Dendritic cell treated with granulocyte-macrophage colony-stimulating factor and Interleukin-4, amounts not matched to agents 40 ng/mL and 50 ng/mL, for 4 days (primary cell): ENCODE results near the gene SIPA1.

ENCODE experiments used
- H3K27ac Mint-ChIP-seq: one replicate; pipeline ENCODE4 v1.8.0; 2022; ENCODE audit warnings: mild to moderate bottlenecking, mixed read lengths
- H3K27me3 Mint-ChIP-seq: one replicate; pipeline ENCODE4 v1.8.0; 2022; ENCODE audit warnings: mild to moderate bottlenecking, mixed read lengths
- H3K36me3 Mint-ChIP-seq: one replicate; pipeline ENCODE4 v1.8.0; 2022; ENCODE audit warnings: low read depth, mixed read lengths
- H3K4me1 Mint-ChIP-seq: one replicate; pipeline ENCODE4 v1.8.0; 2022; ENCODE audit warnings: low read depth, mixed read lengths
- H3K4me3 Mint-ChIP-seq: one replicate; pipeline ENCODE4 v1.8.0; 2022; ENCODE audit warnings: mild to moderate bottlenecking, moderate library complexity, mixed read lengths
- H3K9me3 Mint-ChIP-seq: one replicate; pipeline ENCODE4 v1.8.0; 2022; ENCODE audit warnings: mixed read lengths
- intact Hi-C: fragments of 100-400 bp; cut with micrococcal nuclease; formaldehyde crosslinking; loops from one replicate; pipeline ENCODE4 v1.15.0; 2022

SIPA1 gene

DNA sequence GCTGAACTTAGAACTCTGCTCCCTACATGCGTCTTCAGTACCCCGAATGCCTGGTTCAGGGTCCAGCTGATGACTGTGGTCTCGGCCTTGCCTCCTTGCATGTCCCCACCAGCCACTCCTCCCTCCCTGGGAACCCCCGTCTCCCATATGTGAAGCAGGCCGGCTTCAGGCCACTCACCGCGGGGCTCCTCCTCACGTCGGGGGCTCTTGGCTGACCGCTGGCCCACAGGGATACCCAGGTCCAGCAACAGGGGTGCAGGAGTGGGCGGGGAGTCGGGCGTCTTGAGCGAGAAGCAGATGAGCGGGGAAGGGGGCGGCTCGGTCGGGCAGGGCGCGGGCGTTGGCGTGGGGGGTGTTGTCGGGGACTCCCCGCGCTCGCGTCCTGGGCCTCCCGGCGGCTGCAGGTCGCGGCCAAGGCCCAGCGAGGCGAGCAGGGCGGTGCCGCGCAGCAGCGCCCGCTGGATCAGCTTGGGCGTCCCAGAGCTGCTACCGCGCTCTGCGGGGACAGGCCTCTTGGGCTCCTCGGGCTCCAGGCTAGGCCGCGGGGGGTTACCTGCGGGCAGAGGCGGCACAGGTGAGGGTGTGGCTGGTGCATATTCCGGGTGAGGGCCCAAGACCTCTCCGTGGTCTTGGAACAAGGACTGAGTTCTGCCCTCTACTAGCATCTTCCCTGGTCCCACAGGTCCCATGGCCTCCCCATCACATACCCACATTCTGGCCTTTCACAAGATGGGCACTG, 38.5 kb upstream of the SIPA1 start:
- Mint-ChIP-seq H3K4me3 (no peak overlapping the region), H3K4me1 (peaks cover 52% of the 10 kb centered on the region), H3K9me3 (no peaks in the 10 kb centered on the region), H3K27ac (no peak overlapping the region), H3K36me3 (peaks cover 93% of the 10 kb centered on the region), H3K27me3 (no peaks in the 10 kb centered on the region)
- intact Hi-C loops, result no loop called here

DNA sequence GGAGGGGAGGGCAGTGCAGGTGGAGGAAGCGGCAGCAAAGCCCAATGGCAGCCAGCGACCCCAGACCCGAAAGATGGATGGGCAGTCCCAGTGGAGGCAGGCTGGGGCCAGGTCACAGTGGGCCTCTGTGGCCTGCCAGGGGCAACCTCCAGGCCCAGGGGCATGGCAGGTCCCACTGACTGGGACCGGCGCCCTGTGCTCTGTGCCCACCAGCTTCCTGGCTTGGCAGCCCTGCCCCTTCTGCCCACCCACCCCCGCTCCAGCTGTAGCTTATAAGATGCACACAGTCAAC, 38.0 kb upstream of the SIPA1 start:
- Mint-ChIP-seq H3K27ac (no peak overlapping the region), H3K27me3 (no peaks in the 10 kb centered on the region), H3K36me3 (peaks cover 94% of the 10 kb centered on the region), H3K4me3 (no peak overlapping the region), H3K9me3 (no peaks in the 10 kb centered on the region), H3K4me1 (peaks cover 47% of the 10 kb centered on the region)
- intact Hi-C loops, result no loop called here

DNA sequence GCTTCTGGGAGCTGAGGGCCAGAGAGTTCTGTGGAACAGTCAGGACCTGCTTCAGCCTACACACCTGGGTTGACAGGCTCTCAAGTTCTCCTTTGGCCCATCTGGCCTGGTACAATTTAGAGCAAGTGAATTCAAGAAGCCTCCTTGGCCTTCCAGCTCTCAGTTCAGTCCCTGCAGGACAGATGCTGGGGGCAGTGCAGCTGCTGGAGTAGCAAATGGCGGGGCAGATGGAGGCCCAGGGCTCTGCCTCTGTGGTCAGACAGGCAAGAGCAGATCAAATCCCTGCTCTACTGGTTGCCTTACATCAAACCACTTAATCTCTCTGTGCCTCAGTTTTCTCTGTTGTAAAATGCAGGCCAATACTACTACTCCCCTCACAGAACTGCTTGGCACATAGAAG, 33.6 kb upstream of the SIPA1 start:
- H3K4me1 Mint-ChIP-seq, result peaks cover 41% of the 10 kb centered on the region
- H3K27me3 Mint-ChIP-seq, result no peaks in the 10 kb centered on the region
- intact Hi-C loops, result no loop called here
- H3K27ac Mint-ChIP-seq, result no peak overlapping the region
- H3K4me3 Mint-ChIP-seq, result no peak overlapping the region
- peaks cover 100% of the 10 kb centered on the region for H3K36me3 Mint-ChIP-seq
- no peaks in the 10 kb centered on the region for H3K9me3 Mint-ChIP-seq

- peaks cover 64% of the 10 kb centered on the region for H3K4me1 Mint-ChIP-seq
- peak overlapping the region; percentile 4 for H3K4me3 Mint-ChIP-seq
- H3K27ac Mint-ChIP-seq, result no peak overlapping the region
- intact Hi-C loops, result no loop called here
- H3K27me3 Mint-ChIP-seq, result no peaks in the 10 kb centered on the region
- H3K36me3 Mint-ChIP-seq, result peaks cover 100% of the 10 kb centered on the region
- no peaks in the 10 kb centered on the region for H3K9me3 Mint-ChIP-seq
Observed at GRCh38 chr11:65606876-65607613, 30.9 kb upstream of the SIPA1 start.

- Mint-ChIP-seq H3K27me3 (no peaks in the 10 kb centered on the region), H3K4me3 (no peak overlapping the region), H3K36me3 (peaks cover 100% of the 10 kb centered on the region), H3K9me3 (no peaks in the 10 kb centered on the region), H3K4me1 (peaks cover 72% of the 10 kb centered on the region), H3K27ac (no peak overlapping the region)
- intact Hi-C loops, result no loop called here
Observed at GRCh38 chr11:65607614-65608426, 30.1 kb upstream of the SIPA1 start.

DNA sequence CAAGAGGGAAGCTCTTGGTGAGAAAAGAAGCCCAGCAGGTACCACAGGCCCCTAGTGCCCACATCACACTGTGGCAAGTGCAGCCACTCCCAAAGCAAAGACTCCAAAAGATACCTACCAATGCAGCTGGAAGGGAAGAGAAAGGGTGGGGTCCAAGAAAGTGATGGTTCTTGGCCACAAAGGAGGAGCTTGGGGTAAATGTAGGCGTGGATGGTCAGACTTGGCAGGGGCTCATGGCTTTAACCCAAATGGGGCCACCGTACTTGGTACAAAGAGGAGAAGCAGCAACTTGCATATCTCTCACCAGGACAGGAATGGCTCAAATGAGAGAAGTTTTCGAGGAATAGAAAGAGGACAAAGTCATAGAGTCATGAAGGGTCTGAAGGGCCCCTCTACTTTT, 28.7 kb upstream of the SIPA1 start:
- peaks cover 70% of the 10 kb centered on the region for H3K4me1 Mint-ChIP-seq
- intact Hi-C loops, result no loop called here
- H3K36me3 Mint-ChIP-seq, result peaks cover 100% of the 10 kb centered on the region
- no peaks in the 10 kb centered on the region for H3K9me3 Mint-ChIP-seq
- H3K27ac Mint-ChIP-seq, result no peak overlapping the region
- no peaks in the 10 kb centered on the region for H3K27me3 Mint-ChIP-seq
- peak overlapping the region; percentile 91 for H3K4me3 Mint-ChIP-seq

GRCh38 chr11:65609665-65610064, 28.2 kb upstream of the SIPA1 start:
- H3K9me3 Mint-ChIP-seq, result no peaks in the 10 kb centered on the region
- H3K27me3 Mint-ChIP-seq, result no peaks in the 10 kb centered on the region
- H3K4me1 Mint-ChIP-seq, result peaks cover 70% of the 10 kb centered on the region
- intact Hi-C loops, result no loop called here
- peak overlapping the region; percentile 91 for H3K4me3 Mint-ChIP-seq
- peaks cover 100% of the 10 kb centered on the region for H3K36me3 Mint-ChIP-seq
- peak overlapping the region; percentile 95 for H3K27ac Mint-ChIP-seq

GRCh38 chr11:65610404-65610803, 27.5 kb upstream of the SIPA1 start:
- peak overlapping the region; percentile 91 for H3K4me3 Mint-ChIP-seq
- intact Hi-C loops, result no loop called here
- H3K9me3 Mint-ChIP-seq, result no peaks in the 10 kb centered on the region
- H3K4me1 Mint-ChIP-seq, result peaks cover 70% of the 10 kb centered on the region
- peak overlapping the region; percentile 95 for H3K27ac Mint-ChIP-seq
- peaks cover 99% of the 10 kb centered on the region for H3K36me3 Mint-ChIP-seq
- no peaks in the 10 kb centered on the region for H3K27me3 Mint-ChIP-seq

DNA sequence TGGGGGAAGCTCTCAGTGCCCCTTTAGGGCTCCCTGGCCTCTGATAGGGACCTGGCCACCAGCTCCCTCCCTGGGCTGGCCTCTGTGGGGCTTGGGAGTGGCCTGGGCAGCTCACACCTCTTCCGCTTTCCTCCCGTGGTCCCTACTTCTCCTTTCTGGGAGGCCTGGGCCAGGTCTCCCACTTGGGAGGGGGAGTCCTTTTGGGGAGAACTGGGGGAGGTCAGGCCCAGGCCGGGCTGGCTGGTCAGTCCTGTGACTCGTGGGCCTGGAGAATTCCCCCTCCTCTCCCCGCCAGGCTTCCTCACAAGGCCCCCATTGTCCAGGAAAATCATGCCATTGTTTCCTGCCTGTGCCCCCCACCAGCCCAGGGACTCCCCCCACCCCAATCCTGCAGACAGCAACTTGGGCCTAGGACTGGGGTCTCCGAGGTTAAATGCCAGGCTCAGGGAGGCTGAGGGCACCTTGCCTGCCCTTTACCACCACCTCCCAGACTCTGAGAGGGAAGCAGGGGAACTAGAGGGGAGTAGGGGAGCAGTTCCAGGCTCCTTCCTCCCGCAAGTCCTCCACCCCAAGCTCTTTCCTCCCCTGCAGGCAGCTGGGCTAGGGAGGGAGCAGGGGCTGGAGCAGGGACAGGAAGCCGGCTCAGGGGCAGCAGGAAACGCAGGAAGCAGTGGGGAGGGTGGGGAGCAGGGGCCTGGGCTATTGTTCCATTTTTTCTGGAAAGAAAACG, 26.7 kb upstream of the SIPA1 start:
- intact Hi-C loops, result no loop called here

GRCh38 chr11:65611758-65612603, 25.9 kb upstream of the SIPA1 start:
- Mint-ChIP-seq H3K27ac (peak overlapping the region; percentile 95), H3K4me3 (peak overlapping the region; percentile 91), H3K9me3 (no peaks in the 10 kb centered on the region), H3K36me3 (peaks cover 93% of the 10 kb centered on the region), H3K4me1 (peaks cover 71% of the 10 kb centered on the region), H3K27me3 (no peaks in the 10 kb centered on the region)
- intact Hi-C loops, result no loop called here

More for the DNA sequence above, 26.7 kb upstream of the SIPA1 start:
- no peaks in the 10 kb centered on the region for H3K27me3 Mint-ChIP-seq
- peak overlapping the region; percentile 95 for H3K27ac Mint-ChIP-seq
- H3K36me3 Mint-ChIP-seq, result peaks cover 93% of the 10 kb centered on the region
- H3K4me3 Mint-ChIP-seq, result peak overlapping the region; percentile 91
- no peaks in the 10 kb centered on the region for H3K9me3 Mint-ChIP-seq
- peaks cover 71% of the 10 kb centered on the region for H3K4me1 Mint-ChIP-seq

GRCh38 chr11:65612691-65613090, 25.2 kb upstream of the SIPA1 start:
- no peaks in the 10 kb centered on the region for H3K9me3 Mint-ChIP-seq
- peak overlapping the region; percentile 91 for H3K4me3 Mint-ChIP-seq
- H3K4me1 Mint-ChIP-seq, result peaks cover 71% of the 10 kb centered on the region
- intact Hi-C loops, result no loop called here
- peaks cover 93% of the 10 kb centered on the region for H3K36me3 Mint-ChIP-seq
- no peaks in the 10 kb centered on the region for H3K27me3 Mint-ChIP-seq
- H3K27ac Mint-ChIP-seq, result peak overlapping the region; percentile 95

DNA sequence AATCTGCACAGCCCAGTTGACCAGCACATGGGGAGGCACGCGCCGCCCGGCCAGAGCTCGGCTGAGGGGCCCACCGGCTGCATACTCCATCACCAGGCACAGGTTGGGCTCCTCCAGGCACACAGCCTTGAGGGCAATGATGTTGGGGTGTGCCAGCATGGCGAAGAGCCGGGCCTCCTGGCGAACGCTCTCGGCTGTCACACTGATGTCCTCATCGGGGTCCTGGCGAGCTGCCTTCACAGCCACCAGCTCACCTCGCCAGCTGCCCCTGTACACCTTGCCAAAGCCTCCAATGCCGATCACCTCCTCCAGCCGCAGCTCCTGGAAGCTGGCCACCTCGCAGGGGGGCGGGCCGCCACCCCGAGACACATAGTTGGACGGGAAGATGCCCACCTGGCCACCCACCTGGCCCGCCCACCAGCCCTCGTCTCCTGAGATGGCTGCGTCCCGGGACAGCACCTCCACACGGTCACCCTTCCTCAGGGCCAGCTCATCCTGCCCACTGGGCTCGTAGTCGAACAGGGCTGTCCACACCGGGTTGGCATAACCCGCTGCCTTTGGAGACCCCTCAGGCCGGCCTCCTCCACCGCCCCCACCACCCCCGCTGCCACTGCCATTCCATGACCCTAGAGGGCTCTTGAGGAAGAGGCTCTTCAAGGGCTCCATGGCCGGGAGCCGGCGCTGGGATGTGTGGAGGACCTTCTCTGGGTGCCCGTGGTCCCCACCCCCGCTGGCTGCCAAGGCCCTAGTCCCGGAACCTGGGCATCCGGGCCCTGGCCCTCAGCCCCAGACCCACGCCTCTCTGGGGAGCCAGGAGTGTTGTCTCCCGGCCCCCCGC, 24.6 kb upstream of the SIPA1 start:
- H3K27me3 Mint-ChIP-seq, result no peaks in the 10 kb centered on the region
- H3K9me3 Mint-ChIP-seq, result no peaks in the 10 kb centered on the region
- intact Hi-C loops, result no loop called here
- H3K27ac Mint-ChIP-seq, result peak overlapping the region; percentile 95
- H3K4me3 Mint-ChIP-seq, result peak overlapping the region; percentile 91
- peaks cover 66% of the 10 kb centered on the region for H3K4me1 Mint-ChIP-seq
- peaks cover 93% of the 10 kb centered on the region for H3K36me3 Mint-ChIP-seq
